Measurements from ENCODE around the gene ITPRID2. TPM values are rescaled to one million over a fixed set of nuclear protein-coding genes. Genes with fewer than 3 reads are reported as not detected.

Gene ITPRID2
- total RNA-seq, 1 experiment from 2014 or later = 375 TPM

DNA sequence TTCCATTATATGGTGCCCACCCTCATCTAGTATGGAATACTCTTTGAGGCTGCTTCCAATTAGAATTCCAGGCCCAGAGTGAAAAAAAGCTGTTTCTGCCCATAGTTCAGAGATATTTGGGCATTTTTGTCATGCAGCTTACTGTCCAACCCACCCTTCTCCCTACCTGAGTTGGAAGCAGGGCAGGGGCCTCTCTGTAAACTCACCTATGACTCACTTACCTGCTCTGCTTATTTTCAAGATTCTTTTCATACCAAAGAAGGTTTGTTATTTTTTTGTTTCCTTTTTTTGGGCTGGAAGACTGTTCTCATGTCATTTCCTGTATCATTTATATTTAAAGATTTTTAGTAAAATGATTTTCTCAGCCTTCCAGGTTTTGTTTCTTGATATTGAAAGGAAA is 55.7 kb downstream of the ITPRID2 start:
- BruUV-seq (replicated peaks) = no TSS peak
- DNase-seq = peak; percentile 29
- peak overlapping the region; percentile 91 for H3K27ac Mint-ChIP-seq (ENCODE audit: unreplicated experiment)
- no peaks in the 10 kb centered on the region for H3K27me3 Mint-ChIP-seq (ENCODE audit: unreplicated experiment)
- H3K4me3 Mint-ChIP-seq (ENCODE audit: low read depth, unreplicated experiment) = no peak overlapping the region
- H3K36me3 Mint-ChIP-seq (ENCODE audit: insufficient read depth, unreplicated experiment) = peaks cover 5% of the 10 kb centered on the region
- intact Hi-C loops (cut with micrococcal nuclease; ENCODE audit: unreplicated experiment) = no loop called here
- CTCF ChIA-PET = interaction anchor here (0.6 to 1.7 kb wide), 2 partner anchors 11 to 918 kb away, joined by 3 to 4 read pairs; no protein-coding TSS in a partner anchor
- H3K9me3 Mint-ChIP-seq (ENCODE audit: low read depth, unreplicated experiment) = peaks cover 2% of the 10 kb centered on the region
- TF ChIP-seq, protein P1, sequence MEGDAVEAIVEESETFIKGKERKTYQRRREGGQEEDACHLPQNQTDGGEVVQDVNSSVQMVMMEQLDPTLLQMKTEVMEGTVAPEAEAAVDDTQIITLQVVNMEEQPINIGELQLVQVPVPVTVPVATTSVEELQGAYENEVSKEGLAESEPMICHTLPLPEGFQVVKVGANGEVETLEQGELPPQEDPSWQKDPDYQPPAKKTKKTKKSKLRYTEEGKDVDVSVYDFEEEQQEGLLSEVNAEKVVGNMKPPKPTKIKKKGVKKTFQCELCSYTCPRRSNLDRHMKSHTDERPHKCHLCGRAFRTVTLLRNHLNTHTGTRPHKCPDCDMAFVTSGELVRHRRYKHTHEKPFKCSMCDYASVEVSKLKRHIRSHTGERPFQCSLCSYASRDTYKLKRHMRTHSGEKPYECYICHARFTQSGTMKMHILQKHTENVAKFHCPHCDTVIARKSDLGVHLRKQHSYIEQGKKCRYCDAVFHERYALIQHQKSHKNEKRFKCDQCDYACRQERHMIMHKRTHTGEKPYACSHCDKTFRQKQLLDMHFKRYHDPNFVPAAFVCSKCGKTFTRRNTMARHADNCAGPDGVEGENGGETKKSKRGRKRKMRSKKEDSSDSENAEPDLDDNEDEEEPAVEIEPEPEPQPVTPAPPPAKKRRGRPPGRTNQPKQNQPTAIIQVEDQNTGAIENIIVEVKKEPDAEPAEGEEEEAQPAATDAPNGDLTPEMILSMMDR (IDR thresholded peaks at IDR 0.05; ENCODE audit: unreplicated experiment) = no peak
- H3K4me1 Mint-ChIP-seq (ENCODE audit: low read depth, unreplicated experiment) = peaks cover 63% of the 10 kb centered on the region

DNA sequence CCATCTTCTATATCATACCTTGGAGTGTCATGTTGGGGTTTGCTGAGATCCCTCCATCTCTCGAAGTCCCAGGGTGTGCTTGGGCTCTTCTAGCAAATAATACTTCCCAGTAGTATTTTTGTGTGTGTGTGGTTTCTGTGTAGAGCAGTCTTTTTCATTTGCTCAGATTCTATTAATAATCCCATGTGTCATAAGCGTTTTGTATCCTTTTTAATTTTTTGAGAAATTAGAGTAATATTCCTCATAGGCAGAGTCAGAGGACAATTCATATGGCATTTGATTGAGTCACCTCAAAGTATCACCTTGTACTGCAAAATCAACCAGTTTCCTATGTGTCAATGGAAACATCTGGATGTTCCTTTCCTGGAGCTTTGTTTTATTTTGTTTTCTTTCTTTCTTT is 56.7 kb downstream of the ITPRID2 start:
- TF ChIP-seq, protein P1 (IDR thresholded peaks at IDR 0.05; ENCODE audit: unreplicated experiment) = no peak
- CTCF ChIA-PET = interaction anchor here (0.6 to 1.7 kb wide), 3 partner anchors 9 to 210 kb away, joined by 3 to 4 read pairs (median 3); no protein-coding TSS in a partner anchor
- Mint-ChIP-seq H3K4me3 (ENCODE audit: low read depth, unreplicated experiment) (no peak overlapping the region), H3K27me3 (ENCODE audit: unreplicated experiment) (no peaks in the 10 kb centered on the region), H3K4me1 (ENCODE audit: low read depth, unreplicated experiment) (peaks cover 60% of the 10 kb centered on the region), H3K9me3 (ENCODE audit: low read depth, unreplicated experiment) (peaks cover 2% of the 10 kb centered on the region), H3K36me3 (ENCODE audit: insufficient read depth, unreplicated experiment) (peaks cover 5% of the 10 kb centered on the region), H3K27ac (ENCODE audit: unreplicated experiment) (peak overlapping the region; percentile 91)
- no TSS peak for BruUV-seq (replicated peaks)
- DNase-seq = no peak
- intact Hi-C loops (cut with micrococcal nuclease; ENCODE audit: unreplicated experiment) = no loop called here

GRCh38 chr2:181949047-181949446 is 57.5 kb downstream of the ITPRID2 start:
- CTCF ChIA-PET = no interaction called here
- no peak overlapping the region for H3K4me3 Mint-ChIP-seq (ENCODE audit: low read depth, unreplicated experiment)
- peaks cover 2% of the 10 kb centered on the region for H3K9me3 Mint-ChIP-seq (ENCODE audit: low read depth, unreplicated experiment)
- peaks cover 60% of the 10 kb centered on the region for H3K4me1 Mint-ChIP-seq (ENCODE audit: low read depth, unreplicated experiment)
- intact Hi-C loops (cut with micrococcal nuclease; ENCODE audit: unreplicated experiment) = no loop called here
- DNase-seq = no peak
- no peak overlapping the region for H3K27ac Mint-ChIP-seq (ENCODE audit: unreplicated experiment)
- peaks cover 5% of the 10 kb centered on the region for H3K36me3 Mint-ChIP-seq (ENCODE audit: insufficient read depth, unreplicated experiment)
- TF ChIP-seq, protein P1 (IDR thresholded peaks at IDR 0.05; ENCODE audit: unreplicated experiment) = no peak
- BruUV-seq (replicated peaks) = no TSS peak
- no peaks in the 10 kb centered on the region for H3K27me3 Mint-ChIP-seq (ENCODE audit: unreplicated experiment)

DNA sequence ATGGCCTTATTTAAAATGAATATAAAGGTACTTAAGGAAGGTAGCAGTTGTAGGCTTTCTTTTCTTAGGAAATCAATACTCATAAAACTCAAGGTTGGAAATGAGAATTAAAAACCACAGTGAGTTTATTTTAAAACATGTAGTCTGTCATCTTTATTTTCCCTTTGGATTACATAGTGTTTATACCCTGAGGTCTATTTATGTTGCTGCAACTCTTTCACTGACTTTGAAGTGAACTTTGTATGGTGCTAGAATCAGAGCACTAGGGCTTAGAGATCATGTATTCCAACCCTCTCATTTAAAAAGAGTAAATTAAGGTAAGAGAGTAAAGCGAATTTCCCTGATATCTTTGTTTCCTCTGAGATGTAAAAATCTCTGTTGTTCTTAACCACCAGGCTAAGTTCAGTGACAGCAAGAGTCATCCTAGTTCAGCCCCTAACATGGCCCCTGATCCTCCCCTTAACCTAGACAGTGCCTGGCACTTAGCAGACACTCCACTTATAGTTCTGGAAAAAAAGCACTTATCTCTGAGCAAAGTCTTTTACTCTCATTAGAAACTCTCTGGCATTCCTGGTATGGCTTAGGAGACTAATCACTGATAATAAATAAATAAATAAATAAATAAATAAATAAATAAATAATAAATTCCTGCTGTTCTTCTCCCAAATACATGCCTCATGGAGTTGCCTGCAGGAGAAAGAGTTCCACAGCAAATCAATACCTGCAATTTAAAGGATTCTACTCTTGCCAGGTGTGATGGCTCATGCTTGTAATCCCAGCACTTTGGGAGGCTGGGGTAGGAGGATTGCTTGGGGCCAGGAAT is 61.1 kb downstream of the ITPRID2 start:
- intact Hi-C loops (cut with micrococcal nuclease; ENCODE audit: unreplicated experiment) = loop anchor here (5.0 kb wide), 1 partner anchor 125 kb away; no protein-coding TSS in a partner anchor
- CTCF ChIA-PET = no interaction called here

More for the DNA sequence above, 61.1 kb downstream of the ITPRID2 start:
- Mint-ChIP-seq H3K27me3 (ENCODE audit: unreplicated experiment) (no peaks in the 10 kb centered on the region), H3K27ac (ENCODE audit: unreplicated experiment) (no peak overlapping the region), H3K4me3 (ENCODE audit: low read depth, unreplicated experiment) (no peak overlapping the region), H3K36me3 (ENCODE audit: insufficient read depth, unreplicated experiment) (peaks cover 5% of the 10 kb centered on the region), H3K9me3 (ENCODE audit: low read depth, unreplicated experiment) (peaks cover 2% of the 10 kb centered on the region), H3K4me1 (ENCODE audit: low read depth, unreplicated experiment) (peaks cover 45% of the 10 kb centered on the region)
- BruUV-seq (replicated peaks) = no TSS peak
- TF ChIP-seq, protein P1 (IDR thresholded peaks at IDR 0.05; ENCODE audit: unreplicated experiment) = no peak
- DNase-seq = no peak

Data from Calu3 (cell line).